ENCODE data around the gene KCNAB1.

KCNAB1 gene

GRCh38 chr3:156576051-156576450 is 455.7 kb downstream of the KCNAB1 start:
- Histone ChIP-seq H3K27ac (ENCODE audit: low read length) (no peak overlapping the region), H3K9me3 (ENCODE audit: control insufficient read depth, insufficient read depth, low read length) (no peaks in the 10 kb centered on the region), H3K4me3 (ENCODE audit: low read length) (no peak overlapping the region), H3K36me3 (ENCODE audit: control insufficient read depth, insufficient read depth, low read length) (no peaks in the 10 kb centered on the region), H3K27me3 (ENCODE audit: control insufficient read depth, insufficient read depth, low read length) (no peaks in the 10 kb centered on the region), H3K4me1 (ENCODE audit: control insufficient read depth, insufficient read depth, low read length) (no peaks in the 10 kb centered on the region; the same call in 1 of the 2 replicates)
- DNase-seq (ENCODE audit: low read depth, low spot score), result no peak
- WGBS (ENCODE audit: insufficient coverage, insufficient read length), result no CpG with 5 or more reads among the region's 2 CpGs

- no peaks in the 10 kb centered on the region for H3K36me3 ChIP-seq (ENCODE audit: control insufficient read depth, insufficient read depth, low read length)
- no peaks in the 10 kb centered on the region; the same call in 1 of the 2 replicates for H3K4me1 ChIP-seq (ENCODE audit: control insufficient read depth, insufficient read depth, low read length)
- H3K27ac ChIP-seq (ENCODE audit: low read length), result no peak overlapping the region
- DNase-seq (ENCODE audit: low read depth, low spot score), result no peak
- no peak overlapping the region for H3K4me3 ChIP-seq (ENCODE audit: low read length)
- H3K9me3 ChIP-seq (ENCODE audit: control insufficient read depth, insufficient read depth, low read length), result no peaks in the 10 kb centered on the region
- no peaks in the 10 kb centered on the region for H3K27me3 ChIP-seq (ENCODE audit: control insufficient read depth, insufficient read depth, low read length)
- no CpG with 5 or more reads among the region's 2 CpGs for whole genome bisulfite sequencing (ENCODE audit: insufficient coverage, insufficient read length)
These were observed 456.4 kb downstream of the KCNAB1 start for GRCh38 chr3:156576651-156577348.

- DNase-seq (ENCODE audit: low read depth, low spot score), result no peak
- Histone ChIP-seq H3K36me3 (ENCODE audit: control insufficient read depth, insufficient read depth, low read length) (no peaks in the 10 kb centered on the region), H3K9me3 (ENCODE audit: control insufficient read depth, insufficient read depth, low read length) (no peaks in the 10 kb centered on the region), H3K27me3 (ENCODE audit: control insufficient read depth, insufficient read depth, low read length) (no peaks in the 10 kb centered on the region), H3K27ac (ENCODE audit: low read length) (no peak overlapping the region), H3K4me1 (ENCODE audit: control insufficient read depth, insufficient read depth, low read length) (no peaks in the 10 kb centered on the region; the same call in 1 of the 2 replicates), H3K4me3 (ENCODE audit: low read length) (no peak overlapping the region)
These were observed 457.4 kb downstream of the KCNAB1 start for GRCh38 chr3:156577736-156578135.

- no CpG with 5 or more reads among the region's 2 CpGs for WGBS (ENCODE audit: insufficient coverage, insufficient read length)
- Histone ChIP-seq H3K4me1 (ENCODE audit: control insufficient read depth, insufficient read depth, low read length) (no peaks in the 10 kb centered on the region; the same call in 1 of the 2 replicates), H3K9me3 (ENCODE audit: control insufficient read depth, insufficient read depth, low read length) (no peaks in the 10 kb centered on the region), H3K4me3 (ENCODE audit: low read length) (no peak overlapping the region), H3K27me3 (ENCODE audit: control insufficient read depth, insufficient read depth, low read length) (no peaks in the 10 kb centered on the region), H3K27ac (ENCODE audit: low read length) (no peak overlapping the region), H3K36me3 (ENCODE audit: control insufficient read depth, insufficient read depth, low read length) (no peaks in the 10 kb centered on the region)
- no peak for DNase-seq (ENCODE audit: low read depth, low spot score)
These were observed 459.1 kb downstream of the KCNAB1 start for GRCh38 chr3:156579427-156579851.

- no peaks in the 10 kb centered on the region for H3K9me3 ChIP-seq (ENCODE audit: control insufficient read depth, insufficient read depth, low read length)
- H3K4me1 ChIP-seq (ENCODE audit: control insufficient read depth, insufficient read depth, low read length), result no peaks in the 10 kb centered on the region
- no CpG with 5 or more reads among the region's 4 CpGs for WGBS (ENCODE audit: insufficient coverage, insufficient read length)
- no peak overlapping the region for H3K4me3 ChIP-seq (ENCODE audit: low read length)
- no peaks in the 10 kb centered on the region for H3K27me3 ChIP-seq (ENCODE audit: control insufficient read depth, insufficient read depth, low read length)
- H3K27ac ChIP-seq (ENCODE audit: low read length), result no peak overlapping the region
- no peak for DNase-seq (ENCODE audit: low read depth, low spot score)
- no peaks in the 10 kb centered on the region for H3K36me3 ChIP-seq (ENCODE audit: control insufficient read depth, insufficient read depth, low read length)
These were observed 460.7 kb downstream of the KCNAB1 start for GRCh38 chr3:156581033-156581432.

- no peak overlapping the region for H3K4me3 ChIP-seq (ENCODE audit: low read length)
- no peak for DNase-seq (ENCODE audit: low read depth, low spot score)
- no peak overlapping the region for H3K27ac ChIP-seq (ENCODE audit: low read length)
- H3K4me1 ChIP-seq (ENCODE audit: control insufficient read depth, insufficient read depth, low read length), result no peaks in the 10 kb centered on the region
- no peaks in the 10 kb centered on the region for H3K36me3 ChIP-seq (ENCODE audit: control insufficient read depth, insufficient read depth, low read length)
- no peaks in the 10 kb centered on the region for H3K27me3 ChIP-seq (ENCODE audit: control insufficient read depth, insufficient read depth, low read length)
- no peaks in the 10 kb centered on the region for H3K9me3 ChIP-seq (ENCODE audit: control insufficient read depth, insufficient read depth, low read length)
These were observed 461.6 kb downstream of the KCNAB1 start for GRCh38 chr3:156581954-156582353.

- no peak overlapping the region for H3K27ac ChIP-seq (ENCODE audit: low read length)
- no peaks in the 10 kb centered on the region for H3K27me3 ChIP-seq (ENCODE audit: control insufficient read depth, insufficient read depth, low read length)
- H3K4me1 ChIP-seq (ENCODE audit: control insufficient read depth, insufficient read depth, low read length), result no peaks in the 10 kb centered on the region
- no peak for DNase-seq (ENCODE audit: low read depth, low spot score)
- no peaks in the 10 kb centered on the region for H3K36me3 ChIP-seq (ENCODE audit: control insufficient read depth, insufficient read depth, low read length)
- no peak overlapping the region for H3K4me3 ChIP-seq (ENCODE audit: low read length)
- WGBS (ENCODE audit: insufficient coverage, insufficient read length), result no CpG with 5 or more reads among the region's 4 CpGs
- no peaks in the 10 kb centered on the region for H3K9me3 ChIP-seq (ENCODE audit: control insufficient read depth, insufficient read depth, low read length)
These were observed 462.3 kb downstream of the KCNAB1 start for GRCh38 chr3:156582532-156583183.

- H3K27ac ChIP-seq (ENCODE audit: low read length), result no peak overlapping the region
- H3K9me3 ChIP-seq (ENCODE audit: control insufficient read depth, insufficient read depth, low read length), result no peaks in the 10 kb centered on the region
- H3K4me3 ChIP-seq (ENCODE audit: low read length), result no peak overlapping the region
These were observed 463.1 kb downstream of the KCNAB1 start for GRCh38 chr3:156583469-156583868.

GRCh38 chr3:156586905-156587759 is 466.8 kb downstream of the KCNAB1 start:
- DNase-seq (ENCODE audit: low read depth, low spot score), result no peak
- no peak overlapping the region for H3K27ac ChIP-seq (ENCODE audit: low read length)
- no peaks in the 10 kb centered on the region for H3K9me3 ChIP-seq (ENCODE audit: control insufficient read depth, insufficient read depth, low read length)
- H3K27me3 ChIP-seq (ENCODE audit: control insufficient read depth, insufficient read depth, low read length), result no peaks in the 10 kb centered on the region
- no peak overlapping the region for H3K4me3 ChIP-seq (ENCODE audit: low read length)
- no peaks in the 10 kb centered on the region for H3K36me3 ChIP-seq (ENCODE audit: control insufficient read depth, insufficient read depth, low read length)
- no peaks in the 10 kb centered on the region for H3K4me1 ChIP-seq (ENCODE audit: control insufficient read depth, insufficient read depth, low read length)
- WGBS (ENCODE audit: insufficient coverage, insufficient read length), result no CpG with 5 or more reads among the region's 5 CpGs

More at GRCh38 chr3:156583469-156583868, 463.1 kb downstream of the KCNAB1 start:
- Histone ChIP-seq H3K27me3 (ENCODE audit: control insufficient read depth, insufficient read depth, low read length) (no peaks in the 10 kb centered on the region), H3K4me1 (ENCODE audit: control insufficient read depth, insufficient read depth, low read length) (no peaks in the 10 kb centered on the region), H3K36me3 (ENCODE audit: control insufficient read depth, insufficient read depth, low read length) (no peaks in the 10 kb centered on the region)
- no peak for DNase-seq (ENCODE audit: low read depth, low spot score)

GRCh38 chr3:156587760-156588069 is 467.3 kb downstream of the KCNAB1 start:
- no peaks in the 10 kb centered on the region for H3K36me3 ChIP-seq (ENCODE audit: control insufficient read depth, insufficient read depth, low read length)
- H3K4me1 ChIP-seq (ENCODE audit: control insufficient read depth, insufficient read depth, low read length), result no peaks in the 10 kb centered on the region
- no peaks in the 10 kb centered on the region for H3K27me3 ChIP-seq (ENCODE audit: control insufficient read depth, insufficient read depth, low read length)
- no peaks in the 10 kb centered on the region for H3K9me3 ChIP-seq (ENCODE audit: control insufficient read depth, insufficient read depth, low read length)
- no peak overlapping the region for H3K27ac ChIP-seq (ENCODE audit: low read length)
- WGBS (ENCODE audit: insufficient coverage, insufficient read length), result no CpG with 5 or more reads among the region's 1 CpG
- no peak overlapping the region for H3K4me3 ChIP-seq (ENCODE audit: low read length)
- DNase-seq (ENCODE audit: low read depth, low spot score), result no peak
